OCI-LY3 (cell line): ENCODE data around the gene FLOT2.

Experiments
- H2AFZ ChIP-seq: fragments of 200-600, 300-600 bp; shearing (Covaris generic); 2 replicates; pipeline ENCODE4 v1.6.0; 2014; ENCODE audit warnings: antibody characterized with exemption, low read depth, low read length
- H3K27ac ChIP-seq: fragments of 200-600, 300-600 bp; sonication (generic); 2 replicates; pipeline ENCODE4 v1.5.1; 2014; ENCODE audit warnings: mild to moderate bottlenecking, low read length, moderate library complexity, mixed read lengths
- H3K27me3 ChIP-seq: fragments of 200-600, 300-600 bp; sonication (generic); 2 replicates; pipeline ENCODE4 v1.6.1; 2014; ENCODE audit warnings: low read depth, low read length, mixed read lengths
- H3K36me3 ChIP-seq: fragments of 200-600, 300-600 bp; sonication (generic); replicated peaks from 2 replicates; pipeline ENCODE3; 2014; ENCODE audit warnings: low read depth, low read length, mixed read lengths
- H3K4me1 ChIP-seq: fragments of 300-600, 200-600 bp; sonication (generic); 2 replicates; pipeline ENCODE4 v1.6.1; 2014; ENCODE audit warnings: low read length, mixed read lengths
- H3K4me2 ChIP-seq: fragments of 200-600, 300-600 bp; sonication (generic); 2 replicates; pipeline ENCODE4 v1.6.1; 2014; ENCODE audit warnings: low read length, mixed read lengths
- H3K4me3 ChIP-seq: fragments of 300-600, 200-600 bp; sonication (generic); 2 replicates; pipeline ENCODE4 v1.5.1; 2014; ENCODE audit warnings: antibody characterized with exemption, mild to moderate bottlenecking, low read length, moderate library complexity
- H3K79me2 ChIP-seq: fragments of 300-600, 200-600 bp; shearing (Covaris generic); 2 replicates; pipeline ENCODE4 v1.6.1; 2014; ENCODE audit warnings: mild to moderate bottlenecking, low read length, mixed read lengths
- H3K9ac ChIP-seq: fragments of 300-600, 200-600 bp; shearing (Covaris generic); 2 replicates; pipeline ENCODE4 v1.6.0; 2014; ENCODE audit warnings: mild to moderate bottlenecking, low read length, moderate library complexity
- H3K9me3 ChIP-seq: fragments of 200-600, 300-600 bp; shearing (Covaris generic); 2 replicates; pipeline ENCODE4 v1.6.1; 2014; ENCODE audit warnings: low read length, mixed read lengths; ENCODE audit not compliant: insufficient read depth
- H4K20me1 ChIP-seq: fragments of 200-600, 300-600 bp; sonication (generic); 2 replicates; pipeline ENCODE4 v1.6.1; 2016; ENCODE audit warnings: low read length, mixed read lengths; ENCODE audit not compliant: insufficient read depth
- EZH2phosphoT487 ChIP-seq: fragments of 200-600 bp; shearing (Covaris generic); IDR thresholded peaks from 2 replicates; pipeline ENCODE4 v1.6.1; 2018; ENCODE audit warnings: antibody characterized with exemption, mixed run types, low read depth
- TF ChIP-seq, protein P1 (sequence below): fragments of 200-600, 300-600 bp; sonication (generic); IDR thresholded peaks from 2 replicates; pipeline ENCODE4 v1.5.1; 2014; ENCODE audit warnings: antibody characterized with exemption, low read length, low read depth

FLOT2 gene

GRCh38 chr17:28875848-28876550 lies 21.5 kb downstream of the FLOT2 start:
- Histone ChIP-seq H2AFZ (no peak overlapping the region), H3K27ac (no peak overlapping the region), H3K9me3 (no peaks in the 10 kb centered on the region), H3K79me2 (no peaks in the 10 kb centered on the region), H3K27me3 (no peaks in the 10 kb centered on the region), H4K20me1 (no peaks in the 10 kb centered on the region), H3K4me1 (peaks cover 23% of the 10 kb centered on the region), H3K9ac (no peak overlapping the region), H3K36me3 (peaks cover 14% of the 10 kb centered on the region), H3K4me2 (no peak overlapping the region), H3K4me3 (no peak overlapping the region)
- no peak for TF ChIP-seq EZH2phosphoT487
- TF ChIP-seq, protein P1, sequence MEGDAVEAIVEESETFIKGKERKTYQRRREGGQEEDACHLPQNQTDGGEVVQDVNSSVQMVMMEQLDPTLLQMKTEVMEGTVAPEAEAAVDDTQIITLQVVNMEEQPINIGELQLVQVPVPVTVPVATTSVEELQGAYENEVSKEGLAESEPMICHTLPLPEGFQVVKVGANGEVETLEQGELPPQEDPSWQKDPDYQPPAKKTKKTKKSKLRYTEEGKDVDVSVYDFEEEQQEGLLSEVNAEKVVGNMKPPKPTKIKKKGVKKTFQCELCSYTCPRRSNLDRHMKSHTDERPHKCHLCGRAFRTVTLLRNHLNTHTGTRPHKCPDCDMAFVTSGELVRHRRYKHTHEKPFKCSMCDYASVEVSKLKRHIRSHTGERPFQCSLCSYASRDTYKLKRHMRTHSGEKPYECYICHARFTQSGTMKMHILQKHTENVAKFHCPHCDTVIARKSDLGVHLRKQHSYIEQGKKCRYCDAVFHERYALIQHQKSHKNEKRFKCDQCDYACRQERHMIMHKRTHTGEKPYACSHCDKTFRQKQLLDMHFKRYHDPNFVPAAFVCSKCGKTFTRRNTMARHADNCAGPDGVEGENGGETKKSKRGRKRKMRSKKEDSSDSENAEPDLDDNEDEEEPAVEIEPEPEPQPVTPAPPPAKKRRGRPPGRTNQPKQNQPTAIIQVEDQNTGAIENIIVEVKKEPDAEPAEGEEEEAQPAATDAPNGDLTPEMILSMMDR, result no peak

DNA sequence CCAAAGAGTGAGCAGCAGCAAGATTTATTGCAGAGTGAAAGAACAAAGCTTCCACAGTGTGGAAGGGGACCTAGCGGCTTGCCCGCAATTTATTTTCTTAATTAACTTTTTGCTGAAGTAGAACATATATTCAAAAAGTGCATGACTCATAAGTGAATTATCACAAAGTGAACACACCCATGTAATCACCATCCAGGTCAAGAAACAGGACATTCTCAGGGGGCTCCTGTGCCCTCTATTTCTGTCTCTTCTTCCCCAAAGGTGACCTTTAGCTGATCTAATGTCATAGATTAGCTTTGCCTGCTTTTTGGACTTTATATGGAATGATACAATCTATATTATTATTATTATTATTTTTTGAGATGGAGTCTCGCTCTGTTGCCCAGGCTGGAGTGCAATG lies 22.8 kb downstream of the FLOT2 start:
- Histone ChIP-seq H3K27ac (no peak overlapping the region), H2AFZ (no peak overlapping the region), H3K9me3 (no peaks in the 10 kb centered on the region), H3K4me2 (no peak overlapping the region), H3K36me3 (peaks cover 6% of the 10 kb centered on the region), H3K4me1 (peaks cover 27% of the 10 kb centered on the region), H3K4me3 (no peak overlapping the region), H3K9ac (no peak overlapping the region), H3K79me2 (no peaks in the 10 kb centered on the region), H4K20me1 (no peaks in the 10 kb centered on the region), H3K27me3 (no peaks in the 10 kb centered on the region)
- TF ChIP-seq EZH2phosphoT487, result no peak
- TF ChIP-seq, protein P1, result no peak

- no peak overlapping the region for H3K27ac ChIP-seq
- peaks cover 27% of the 10 kb centered on the region for H3K4me1 ChIP-seq
- H3K79me2 ChIP-seq, result no peaks in the 10 kb centered on the region
- no peaks in the 10 kb centered on the region for H4K20me1 ChIP-seq
- no peak overlapping the region for H3K9ac ChIP-seq
- H2AFZ ChIP-seq, result no peak overlapping the region
- no peaks in the 10 kb centered on the region for H3K9me3 ChIP-seq
- H3K36me3 ChIP-seq, result peaks cover 4% of the 10 kb centered on the region
- no peak overlapping the region for H3K4me3 ChIP-seq
- TF ChIP-seq, protein P1, result no peak
- TF ChIP-seq EZH2phosphoT487, result no peak
- H3K27me3 ChIP-seq, result no peaks in the 10 kb centered on the region
- H3K4me2 ChIP-seq, result no peak overlapping the region
These were observed 23.7 kb downstream of the FLOT2 start for GRCh38 chr17:28873839-28874238.

DNA sequence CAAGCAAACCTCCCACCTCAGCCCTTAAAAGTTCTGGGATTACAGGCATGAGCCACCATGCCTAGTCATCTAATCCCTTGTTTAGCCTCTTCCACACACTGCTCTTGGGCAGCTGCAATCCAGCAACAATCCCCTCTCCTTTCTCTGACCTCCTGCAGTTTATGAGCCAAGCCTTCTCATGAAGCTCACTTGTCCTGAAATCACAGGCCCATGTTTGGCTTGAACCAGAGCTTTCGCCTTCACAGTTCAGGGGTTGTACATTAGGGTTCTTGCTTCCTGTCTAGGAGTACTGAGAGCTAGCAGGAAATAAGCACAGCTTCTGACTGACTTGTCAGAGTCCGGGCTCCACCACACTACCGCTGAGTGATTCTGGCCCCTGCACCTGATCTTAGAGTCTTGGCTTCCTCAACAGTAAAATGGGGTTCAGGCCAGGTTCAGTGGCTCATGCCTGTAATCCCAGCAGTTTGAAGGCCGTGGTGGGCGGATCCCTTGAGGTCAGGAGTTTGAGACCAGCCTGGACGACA lies 26.4 kb downstream of the FLOT2 start:
- Histone ChIP-seq H3K27me3 (no peaks in the 10 kb centered on the region), H4K20me1 (no peaks in the 10 kb centered on the region), H3K9ac (peak overlapping the region; percentile 48; the same call in 1 of the 2 replicates), H3K4me2 (peak overlapping the region; percentile 34), H3K27ac (peak overlapping the region; percentile 65), H2AFZ (peak overlapping the region; percentile 77), H3K4me1 (peaks cover 36% of the 10 kb centered on the region), H3K4me3 (0 out of 2 replicates have a peak overlapping the region, but pooled peaks have one; percentile 0), H3K79me2 (no peaks in the 10 kb centered on the region), H3K36me3 (no peaks in the 10 kb centered on the region), H3K9me3 (no peaks in the 10 kb centered on the region)
- TF ChIP-seq EZH2phosphoT487, result no peak
- TF ChIP-seq, protein P1, result no peak
